Activated naive CD8-positive, alpha-beta T cell (primary cell): Measurements from ENCODE around the gene PUDP.
A peak's percentile ranks its signal among the peaks of the same experiment; 100 is the strongest.

Experiments used
- H3K27ac Mint-ChIP-seq: one replicate; pipeline ENCODE4 v1.8.0; 2021; ENCODE audit warnings: mixed read lengths
- H3K27me3 Mint-ChIP-seq: one replicate; pipeline ENCODE4 v1.8.0; 2021; ENCODE audit warnings: mixed read lengths
- H3K36me3 Mint-ChIP-seq: one replicate; pipeline ENCODE4 v1.8.0; 2021; ENCODE audit warnings: mixed read lengths
- H3K4me1 Mint-ChIP-seq: one replicate; pipeline ENCODE4 v1.8.0; 2021; ENCODE audit warnings: low read depth, mixed read lengths
- H3K4me3 Mint-ChIP-seq: one replicate; pipeline ENCODE4 v1.8.0; 2021; ENCODE audit warnings: mild to moderate bottlenecking, mixed read lengths
- H3K9me3 Mint-ChIP-seq: one replicate; pipeline ENCODE4 v1.8.0; 2021; ENCODE audit warnings: low read depth, mixed read lengths

PUDP gene

GRCh38 chrX:7082556-7082955 is 65.4 kb downstream of the PUDP start:
- Mint-ChIP-seq H3K4me3 (no peak overlapping the region), H3K9me3 (no peaks in the 10 kb centered on the region), H3K36me3 (no peaks in the 10 kb centered on the region), H3K27ac (no peak overlapping the region), H3K27me3 (no peaks in the 10 kb centered on the region), H3K4me1 (peaks cover 35% of the 10 kb centered on the region)

- Mint-ChIP-seq H3K4me1 (peaks cover 24% of the 10 kb centered on the region), H3K9me3 (no peaks in the 10 kb centered on the region), H3K27me3 (no peaks in the 10 kb centered on the region), H3K36me3 (no peaks in the 10 kb centered on the region), H3K4me3 (no peak overlapping the region), H3K27ac (no peak overlapping the region)
Measured at GRCh38 chrX:7077241-7078230, 70.4 kb downstream of the PUDP start.

- no peaks in the 10 kb centered on the region for H3K27me3 Mint-ChIP-seq
- no peak overlapping the region for H3K27ac Mint-ChIP-seq
- H3K9me3 Mint-ChIP-seq, result no peaks in the 10 kb centered on the region
- H3K4me3 Mint-ChIP-seq, result no peak overlapping the region
- no peaks in the 10 kb centered on the region for H3K36me3 Mint-ChIP-seq
- peaks cover 21% of the 10 kb centered on the region for H3K4me1 Mint-ChIP-seq
Measured at GRCh38 chrX:7076245-7076661, 71.7 kb downstream of the PUDP start.

GRCh38 chrX:7074908-7075204 is 73.1 kb downstream of the PUDP start:
- H3K27ac Mint-ChIP-seq, result no peak overlapping the region
- peaks cover 23% of the 10 kb centered on the region for H3K4me1 Mint-ChIP-seq

GRCh38 chrX:7074148-7074907 is 73.6 kb downstream of the PUDP start:
- Mint-ChIP-seq H3K27me3 (no peaks in the 10 kb centered on the region), H3K9me3 (no peaks in the 10 kb centered on the region), H3K27ac (no peak overlapping the region), H3K4me1 (peaks cover 27% of the 10 kb centered on the region), H3K4me3 (no peak overlapping the region), H3K36me3 (no peaks in the 10 kb centered on the region)

More at GRCh38 chrX:7074908-7075204, 73.1 kb downstream of the PUDP start:
- Mint-ChIP-seq H3K9me3 (no peaks in the 10 kb centered on the region), H3K36me3 (no peaks in the 10 kb centered on the region), H3K27me3 (no peaks in the 10 kb centered on the region), H3K4me3 (no peak overlapping the region)

- H3K36me3 Mint-ChIP-seq, result no peaks in the 10 kb centered on the region
- H3K27me3 Mint-ChIP-seq, result no peaks in the 10 kb centered on the region
- H3K4me1 Mint-ChIP-seq, result peaks cover 35% of the 10 kb centered on the region
- no peak overlapping the region for H3K27ac Mint-ChIP-seq
- H3K9me3 Mint-ChIP-seq, result no peaks in the 10 kb centered on the region
- H3K4me3 Mint-ChIP-seq, result no peak overlapping the region
Measured at GRCh38 chrX:7073336-7073735, 74.6 kb downstream of the PUDP start.

- Mint-ChIP-seq H3K4me1 (peaks cover 37% of the 10 kb centered on the region), H3K27ac (no peak overlapping the region)
Measured at GRCh38 chrX:7072856-7073255, 75.1 kb downstream of the PUDP start.

GRCh38 chrX:7071390-7071789 is 76.6 kb downstream of the PUDP start:
- Mint-ChIP-seq H3K9me3 (no peaks in the 10 kb centered on the region), H3K4me1 (peaks cover 38% of the 10 kb centered on the region), H3K27me3 (no peaks in the 10 kb centered on the region), H3K36me3 (peaks cover 2% of the 10 kb centered on the region), H3K27ac (peak overlapping the region; percentile 54), H3K4me3 (no peak overlapping the region)

More at GRCh38 chrX:7072856-7073255, 75.1 kb downstream of the PUDP start:
- Mint-ChIP-seq H3K9me3 (no peaks in the 10 kb centered on the region), H3K36me3 (no peaks in the 10 kb centered on the region), H3K27me3 (no peaks in the 10 kb centered on the region), H3K4me3 (no peak overlapping the region)

- H3K9me3 Mint-ChIP-seq, result no peaks in the 10 kb centered on the region
- H3K4me3 Mint-ChIP-seq, result no peak overlapping the region
- H3K4me1 Mint-ChIP-seq, result peaks cover 28% of the 10 kb centered on the region
- no peaks in the 10 kb centered on the region for H3K27me3 Mint-ChIP-seq
- no peak overlapping the region for H3K27ac Mint-ChIP-seq
- peaks cover 2% of the 10 kb centered on the region for H3K36me3 Mint-ChIP-seq
Measured at GRCh38 chrX:7069556-7069955, 78.4 kb downstream of the PUDP start.

GRCh38 chrX:7068939-7069367 is 79.0 kb downstream of the PUDP start:
- Mint-ChIP-seq H3K27ac (no peak overlapping the region), H3K9me3 (no peaks in the 10 kb centered on the region), H3K4me1 (peaks cover 26% of the 10 kb centered on the region), H3K36me3 (peaks cover 2% of the 10 kb centered on the region), H3K27me3 (no peaks in the 10 kb centered on the region), H3K4me3 (peak overlapping the region; percentile 48)

GRCh38 chrX:7067256-7067655 is 80.7 kb downstream of the PUDP start:
- Mint-ChIP-seq H3K4me3 (no peak overlapping the region), H3K27me3 (no peaks in the 10 kb centered on the region), H3K9me3 (no peaks in the 10 kb centered on the region), H3K27ac (no peak overlapping the region), H3K4me1 (peaks cover 29% of the 10 kb centered on the region), H3K36me3 (peaks cover 4% of the 10 kb centered on the region)

- peaks cover 5% of the 10 kb centered on the region for H3K36me3 Mint-ChIP-seq
- H3K27me3 Mint-ChIP-seq, result no peaks in the 10 kb centered on the region
- peaks cover 29% of the 10 kb centered on the region for H3K4me1 Mint-ChIP-seq
- H3K27ac Mint-ChIP-seq, result no peak overlapping the region
- no peak overlapping the region for H3K4me3 Mint-ChIP-seq
- no peaks in the 10 kb centered on the region for H3K9me3 Mint-ChIP-seq
Measured at GRCh38 chrX:7065473-7065872, 82.5 kb downstream of the PUDP start.

- H3K27ac Mint-ChIP-seq, result no peak overlapping the region
- peaks cover 15% of the 10 kb centered on the region for H3K4me1 Mint-ChIP-seq
- H3K4me3 Mint-ChIP-seq, result no peak overlapping the region
- H3K27me3 Mint-ChIP-seq, result no peaks in the 10 kb centered on the region
- H3K9me3 Mint-ChIP-seq, result no peaks in the 10 kb centered on the region
- peaks cover 7% of the 10 kb centered on the region for H3K36me3 Mint-ChIP-seq
Measured at GRCh38 chrX:7062903-7063302, 85.0 kb downstream of the PUDP start.

GRCh38 chrX:7062276-7062675 is 85.7 kb downstream of the PUDP start:
- peaks cover 15% of the 10 kb centered on the region for H3K4me1 Mint-ChIP-seq
- H3K4me3 Mint-ChIP-seq, result no peak overlapping the region
- H3K27ac Mint-ChIP-seq, result no peak overlapping the region
- H3K27me3 Mint-ChIP-seq, result no peaks in the 10 kb centered on the region
- peaks cover 5% of the 10 kb centered on the region for H3K36me3 Mint-ChIP-seq
- H3K9me3 Mint-ChIP-seq, result no peaks in the 10 kb centered on the region

- Mint-ChIP-seq H3K4me1 (peaks cover 13% of the 10 kb centered on the region), H3K9me3 (no peaks in the 10 kb centered on the region), H3K27me3 (no peaks in the 10 kb centered on the region), H3K36me3 (peaks cover 7% of the 10 kb centered on the region), H3K4me3 (no peak overlapping the region), H3K27ac (no peak overlapping the region)
Measured at GRCh38 chrX:7061429-7061828, 86.5 kb downstream of the PUDP start.
